ENCODE data around the gene TMEM178B.

The TMEM178B gene

DNA sequence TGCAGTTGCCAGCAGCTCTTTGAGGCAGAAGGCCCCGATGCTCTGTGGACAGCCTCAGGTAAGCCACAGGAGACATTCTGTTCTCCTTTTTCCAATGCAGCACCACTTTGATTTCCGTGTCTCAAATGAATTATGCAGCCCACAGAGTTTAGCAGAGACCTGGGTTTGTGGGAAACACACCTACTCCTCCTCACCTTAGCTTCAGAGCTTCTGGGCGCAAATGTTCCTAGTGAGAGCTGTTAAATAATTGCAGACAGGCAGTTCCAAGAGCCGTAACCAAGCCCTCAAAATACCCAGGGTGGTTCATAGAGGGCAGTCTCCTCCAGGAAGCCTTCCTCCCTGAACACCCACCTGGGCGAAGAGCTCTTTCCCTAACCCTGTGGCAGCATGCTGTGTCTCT, 408.1 kb downstream of the TMEM178B start:
- DNase-seq = no peak

DNA sequence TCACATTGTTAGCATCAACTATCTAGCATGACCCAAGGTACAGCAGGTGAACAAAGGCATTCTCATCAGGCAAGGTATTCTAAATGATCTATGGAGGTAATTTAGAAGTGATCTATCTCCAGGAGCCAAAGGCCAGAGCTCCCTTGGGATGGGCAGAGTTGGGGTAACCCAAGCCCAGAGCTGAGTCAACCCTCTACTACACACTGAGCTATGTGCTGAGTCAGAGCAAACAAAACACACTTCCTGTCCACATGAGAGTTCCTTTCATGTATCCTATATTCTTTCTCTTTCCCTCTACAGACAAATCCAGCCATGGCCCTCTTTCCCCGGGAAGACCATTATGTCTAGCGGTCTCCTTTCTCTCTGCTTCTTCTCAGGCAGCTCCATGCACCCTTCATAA, 409.2 kb downstream of the TMEM178B start:
- DNase-seq = no peak

DNA sequence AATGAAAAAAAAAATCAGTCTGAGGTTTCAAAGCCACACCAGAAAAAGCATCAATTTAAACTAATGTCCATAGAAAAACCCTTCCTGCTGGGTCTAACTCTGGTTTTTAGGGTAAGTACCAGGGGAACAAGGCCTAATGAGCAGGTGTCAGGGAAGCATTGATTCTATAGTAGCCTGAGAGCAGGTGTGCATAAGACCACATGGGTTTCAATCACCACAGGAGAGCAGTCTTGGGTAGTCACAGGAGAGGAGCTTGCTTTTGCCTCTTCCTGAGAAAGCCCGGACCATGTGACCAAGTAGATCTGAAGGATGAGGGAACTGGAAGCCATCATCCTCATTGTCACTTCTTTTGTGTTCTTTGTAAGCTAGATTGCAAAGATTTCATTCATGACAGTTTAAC, 411.0 kb downstream of the TMEM178B start:
- DNase-seq = no peak

DNA sequence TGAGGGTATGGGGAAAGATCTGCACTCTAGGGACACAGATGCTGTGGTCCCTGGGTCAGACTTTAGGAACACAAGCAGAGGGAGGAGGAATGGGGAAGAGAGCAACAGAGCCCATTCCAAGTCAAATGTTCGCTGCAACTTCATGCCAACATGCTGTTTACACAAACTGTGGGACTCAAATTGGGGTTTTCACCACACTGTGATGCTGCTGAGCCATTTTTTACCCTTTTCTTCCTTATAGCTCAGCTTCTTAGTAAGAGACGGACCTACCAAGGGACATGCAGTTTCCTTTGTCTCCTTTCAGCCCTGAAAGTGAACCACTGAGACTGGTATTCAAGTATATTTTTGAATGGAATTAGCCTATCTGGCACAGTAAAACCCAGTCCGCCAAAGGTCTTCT, 413.1 kb downstream of the TMEM178B start:
- DNase-seq = no peak

DNA sequence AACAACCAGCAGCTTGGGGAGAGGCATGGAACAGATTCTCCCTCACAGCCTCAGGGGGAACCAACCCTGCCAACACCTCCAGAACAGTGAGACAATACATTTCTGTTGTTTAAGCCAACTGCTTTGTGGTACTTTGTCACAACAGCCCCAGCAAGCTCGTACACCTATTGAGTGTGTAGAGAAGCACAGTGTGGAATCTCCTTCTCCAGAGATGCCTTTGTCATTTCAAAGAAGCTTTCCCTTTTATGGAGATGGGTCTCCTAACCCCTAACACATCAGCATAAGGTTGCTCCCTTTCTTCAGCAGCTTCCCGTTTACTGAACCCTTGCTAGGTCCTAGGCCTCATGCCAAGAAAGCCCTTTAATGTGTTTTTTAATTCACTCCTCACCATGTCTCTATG, 416.6 kb downstream of the TMEM178B start:
- no peak for DNase-seq

DNA sequence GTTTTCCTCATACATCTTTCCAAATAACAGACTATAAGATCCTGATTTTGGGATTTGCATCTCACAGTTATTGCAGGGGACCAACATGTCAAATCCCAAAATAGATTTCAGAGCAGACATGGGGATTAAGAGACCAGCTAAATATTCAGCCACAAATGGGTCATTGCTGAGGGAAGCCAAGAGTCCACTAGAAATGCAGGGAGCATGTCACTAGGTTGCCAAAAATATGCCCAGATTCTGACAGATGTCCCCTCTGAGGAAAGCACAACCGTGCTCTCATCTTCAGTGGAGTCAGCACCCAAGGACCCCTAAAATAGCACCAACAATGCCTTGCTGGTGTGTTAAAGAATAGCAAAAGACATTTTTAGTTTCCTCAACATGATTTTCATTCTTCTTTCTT, 421.2 kb downstream of the TMEM178B start:
- DNase-seq = no peak

DNA sequence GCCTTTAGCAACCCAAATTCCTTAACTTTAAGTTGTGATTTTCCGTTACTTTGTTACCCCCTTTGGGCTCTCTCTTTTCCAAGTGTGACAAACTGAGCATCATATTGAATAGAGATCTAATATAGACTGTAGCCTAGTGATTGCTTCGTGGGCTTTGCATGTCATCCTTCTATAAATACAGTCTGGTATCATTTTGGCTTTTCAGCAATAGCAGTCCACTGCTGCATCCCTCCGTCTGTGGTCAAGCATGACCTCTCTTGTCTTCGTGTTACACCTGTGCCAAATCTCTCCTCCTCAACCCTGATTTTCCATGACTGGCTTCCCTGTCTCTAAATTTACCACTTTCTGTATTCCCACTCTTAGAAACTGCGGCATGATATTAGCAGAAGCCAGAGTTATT, 423.5 kb downstream of the TMEM178B start:
- no peak for DNase-seq

DNA sequence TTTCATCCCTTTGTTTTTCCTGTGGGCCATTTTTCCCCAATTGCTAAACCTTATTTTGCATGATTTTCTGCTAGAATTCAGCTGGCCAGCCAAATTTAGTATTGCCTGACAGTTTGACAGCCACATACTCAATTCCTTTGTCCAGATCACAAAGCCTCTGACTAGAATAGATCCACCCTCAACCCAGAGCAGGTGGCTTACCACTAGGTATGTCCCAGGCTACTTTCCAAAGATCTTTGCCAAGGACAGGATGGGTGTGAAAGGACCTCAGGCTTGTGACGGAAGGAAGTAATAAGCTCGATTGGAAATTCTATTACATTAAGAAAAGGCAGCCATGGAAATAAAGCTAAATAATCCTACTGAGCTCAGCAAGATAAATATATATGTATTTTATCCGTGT, 426.7 kb downstream of the TMEM178B start:
- no peak for DNase-seq

DNA sequence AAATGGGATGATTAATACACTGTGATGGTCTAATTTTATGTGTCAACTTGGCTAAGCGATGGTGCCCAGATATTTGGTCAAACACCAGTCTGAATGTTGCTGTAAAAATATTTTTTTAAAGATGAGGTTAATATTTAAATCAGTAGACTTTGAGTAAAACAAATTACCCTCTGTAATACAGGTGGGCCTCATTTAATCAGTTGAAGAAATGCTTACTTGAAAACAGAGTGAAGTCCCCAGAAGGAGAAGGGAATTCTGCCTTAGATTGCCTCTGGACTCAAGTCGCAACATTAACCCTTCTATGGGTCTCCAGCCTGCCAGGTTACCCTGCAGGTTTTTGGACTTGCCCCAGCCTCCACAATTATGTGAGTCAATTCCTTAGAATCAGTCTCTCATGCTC, 427.6 kb downstream of the TMEM178B start:
- DNase-seq = no peak

DNA sequence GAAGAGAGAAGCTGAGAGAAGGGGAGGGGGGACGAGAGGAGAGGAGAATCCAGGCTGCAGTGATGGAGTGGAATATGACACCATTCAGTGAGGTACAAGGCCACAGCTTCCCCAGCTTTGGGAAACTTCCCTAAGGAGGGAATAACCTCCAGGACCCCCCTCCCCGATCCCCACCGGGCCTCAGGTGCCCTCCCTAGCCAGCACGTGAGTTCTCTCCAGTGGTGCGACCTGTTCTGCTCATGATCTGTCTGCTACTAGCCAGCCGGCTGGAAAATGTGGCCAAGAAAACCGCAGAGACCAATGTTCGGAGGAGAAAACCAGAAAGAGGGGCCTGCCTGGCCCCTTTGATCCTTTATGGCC, 437.4 kb downstream of the TMEM178B start:
- DNase-seq = no peak

DNA sequence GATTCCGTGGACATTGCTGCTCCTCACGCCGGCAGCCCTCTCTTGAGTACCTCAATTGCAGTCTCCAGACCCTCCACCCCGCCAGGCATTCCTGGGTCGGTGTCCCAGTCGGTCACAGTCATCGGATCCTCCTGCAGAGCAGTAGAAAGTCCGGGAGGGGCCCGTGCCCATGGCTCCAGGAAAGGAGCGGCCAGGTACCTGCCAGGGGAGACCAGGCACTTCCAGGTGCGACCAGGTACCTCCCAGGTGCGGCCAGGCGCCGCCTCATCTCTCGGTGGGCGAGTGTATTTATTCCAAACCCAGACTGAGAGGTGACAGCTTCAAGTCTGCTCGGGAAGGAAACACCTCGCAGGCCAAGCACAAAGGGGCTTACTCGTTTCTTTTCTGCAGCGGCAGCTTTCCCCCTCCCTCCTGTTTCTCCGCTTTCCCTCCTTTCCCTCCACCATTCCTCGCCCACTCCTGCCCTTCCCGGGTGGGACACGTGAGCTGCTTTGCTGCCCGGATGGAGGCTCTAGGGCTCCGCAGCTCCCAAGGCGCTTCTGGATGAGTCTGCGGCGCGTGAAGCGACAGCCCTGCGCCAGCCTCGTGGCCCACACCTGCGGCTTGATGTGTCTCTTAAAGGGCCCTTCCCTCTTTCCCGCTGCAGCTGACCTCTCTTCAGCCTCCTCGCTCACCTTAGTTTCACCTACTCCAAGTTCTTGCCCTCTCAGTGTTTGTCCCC, 438.0 kb downstream of the TMEM178B start:
- no peak for DNase-seq

DNA sequence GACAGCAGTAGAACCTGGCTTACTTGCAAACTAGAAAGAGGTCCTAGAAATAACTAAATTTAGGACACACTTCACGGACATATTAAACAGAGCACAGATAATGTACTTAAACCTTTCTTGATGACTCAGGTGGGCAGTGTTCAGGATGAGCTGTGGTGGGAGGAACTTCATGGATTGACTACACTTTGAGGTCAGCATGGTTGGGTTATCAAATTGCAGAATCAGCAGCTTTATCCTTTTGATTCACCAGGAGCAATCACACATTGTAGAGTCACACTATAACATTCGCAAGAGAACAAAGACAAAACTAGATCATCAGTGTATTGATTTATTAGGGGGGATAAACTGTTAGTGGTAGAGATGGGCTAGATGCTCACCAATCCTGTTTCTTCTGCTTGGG, 438.7 kb downstream of the TMEM178B start:
- DNase-seq = no peak

DNA sequence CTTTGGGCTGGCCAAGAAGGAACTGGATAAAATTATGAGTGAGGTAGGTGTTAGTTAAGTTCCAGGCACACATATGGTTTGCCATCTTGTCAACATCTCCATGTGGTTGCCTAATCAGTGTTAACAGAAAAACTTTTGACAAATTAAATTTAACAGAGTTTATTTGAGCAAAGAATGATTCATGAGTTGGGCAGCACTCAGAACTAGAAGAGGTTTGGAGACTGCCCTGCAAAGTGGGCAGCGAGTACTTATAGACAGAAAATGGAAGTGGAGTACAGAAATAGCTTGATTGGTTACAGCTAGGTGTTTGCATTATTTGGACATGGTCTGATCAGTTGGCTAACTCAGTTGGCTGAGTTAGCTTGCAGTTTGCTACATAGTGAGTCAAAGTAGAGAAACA, 439.9 kb downstream of the TMEM178B start:
- no peak for DNase-seq

DNA sequence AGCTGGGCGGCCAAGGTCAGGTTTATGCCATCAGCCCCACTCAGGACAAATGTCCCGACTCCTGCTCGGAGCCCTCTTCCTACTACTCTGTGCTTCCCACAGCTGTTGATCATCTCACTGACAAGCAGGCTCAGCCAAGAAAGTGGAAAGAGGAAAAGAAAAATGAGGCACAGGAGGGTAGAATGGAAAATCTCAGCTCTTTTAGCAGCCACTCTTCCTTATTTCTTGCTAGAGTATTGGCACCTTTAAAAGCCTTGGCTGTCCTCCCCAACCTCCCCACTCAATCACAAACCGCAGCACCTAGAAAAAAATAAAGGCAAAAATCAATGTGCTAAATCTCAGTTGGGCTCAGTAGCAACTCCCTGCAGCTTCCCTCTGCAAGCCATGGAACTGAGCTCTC, 442.1 kb downstream of the TMEM178B start:
- no peak for DNase-seq

DNA sequence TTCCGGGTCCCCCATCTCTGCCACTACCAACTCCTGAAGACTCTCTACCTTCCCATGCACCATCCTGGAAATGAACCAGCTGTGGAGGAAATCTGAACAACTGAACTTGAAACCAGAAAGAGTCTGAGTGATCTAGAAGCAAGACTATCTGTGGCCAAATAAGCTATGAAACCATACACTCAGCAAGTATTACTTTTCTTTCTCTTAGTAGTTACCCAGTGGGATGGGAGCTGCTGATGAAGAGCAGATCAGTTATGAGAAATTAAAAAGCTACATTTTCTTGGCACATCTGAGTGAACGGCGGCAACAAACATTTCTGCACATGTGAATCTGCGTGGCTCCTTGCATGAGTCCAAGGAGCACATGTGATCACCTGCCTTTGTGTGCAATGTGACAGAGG, 445.8 kb downstream of the TMEM178B start:
- DNase-seq = no peak

DNA sequence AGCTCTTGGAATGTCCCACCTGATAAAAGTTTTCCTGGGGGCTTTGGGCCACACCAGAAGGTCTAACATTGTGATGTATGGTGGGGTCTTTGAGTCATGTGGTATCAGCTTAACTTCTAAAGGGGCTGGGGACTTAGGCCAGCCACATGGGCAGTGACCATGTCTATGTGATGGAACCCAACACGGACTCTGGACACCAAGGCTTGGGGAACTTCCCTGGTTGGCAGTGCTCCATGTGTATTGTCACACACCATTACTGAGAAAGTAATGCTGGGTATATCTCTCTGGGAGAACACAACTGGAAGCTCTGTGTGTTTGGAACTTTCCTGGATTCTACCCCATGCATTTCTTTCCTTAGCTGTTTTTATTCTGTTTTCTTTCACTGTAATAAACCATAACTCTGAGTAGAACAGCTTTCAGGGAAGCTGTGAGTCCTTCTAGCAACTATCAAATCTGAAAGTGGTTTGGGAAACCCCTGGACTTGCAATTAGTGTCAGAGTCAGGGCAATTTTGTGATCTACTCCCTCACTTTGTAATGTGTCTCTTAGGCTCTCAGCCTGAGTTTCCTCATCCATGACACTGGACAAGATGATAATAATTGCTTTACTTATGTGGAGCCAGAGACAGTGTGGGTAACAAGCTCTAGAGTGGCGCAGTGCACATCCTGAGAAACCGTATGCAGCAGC, 448.9 kb downstream of the TMEM178B start:
- DNase-seq = no peak

DNA sequence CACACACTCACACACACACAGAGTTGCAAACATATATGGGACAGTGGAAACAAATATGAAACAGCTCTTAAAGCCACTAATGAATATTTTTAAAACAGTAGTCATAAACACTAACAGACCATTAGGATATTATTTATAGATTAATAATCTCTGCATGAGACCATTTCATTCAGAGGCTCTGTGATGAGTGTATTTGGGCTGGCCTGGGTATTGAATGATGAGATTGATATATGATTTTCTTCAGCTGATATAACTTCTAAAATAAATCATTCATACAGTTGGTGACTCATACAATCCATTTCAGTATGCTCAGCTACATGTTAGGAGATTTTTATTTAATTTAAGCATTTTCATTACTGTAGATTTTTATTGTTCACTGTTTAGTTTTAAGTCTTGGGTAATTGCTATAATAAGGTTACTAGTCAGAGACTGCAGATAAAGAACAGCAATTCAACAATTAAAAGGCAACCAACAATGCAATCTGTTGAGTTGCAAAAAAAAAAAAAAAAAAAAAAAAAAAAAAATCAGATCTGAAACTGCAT, 452.2 kb downstream of the TMEM178B start:
- no peak for DNase-seq

DNA sequence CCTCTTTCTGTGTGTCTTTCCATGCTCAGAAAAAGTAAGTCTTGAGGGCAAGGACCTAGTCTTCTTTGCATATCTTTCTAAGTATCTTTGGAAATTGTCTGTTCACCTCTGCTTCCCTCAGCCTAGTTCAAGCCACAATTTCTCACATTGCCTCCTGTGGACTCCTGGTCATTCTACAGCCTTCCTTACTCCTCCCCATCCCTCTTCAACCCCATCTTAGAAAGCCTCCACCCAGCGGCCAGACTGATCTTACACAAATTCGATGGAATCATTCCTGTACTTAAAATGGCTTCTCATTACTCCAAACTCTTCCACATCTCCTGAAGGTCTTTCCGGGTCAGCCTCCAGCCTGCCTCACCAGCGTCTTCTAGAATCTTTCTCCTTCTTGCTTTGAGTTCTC, 453.2 kb downstream of the TMEM178B start:
- no peak for DNase-seq

DNA sequence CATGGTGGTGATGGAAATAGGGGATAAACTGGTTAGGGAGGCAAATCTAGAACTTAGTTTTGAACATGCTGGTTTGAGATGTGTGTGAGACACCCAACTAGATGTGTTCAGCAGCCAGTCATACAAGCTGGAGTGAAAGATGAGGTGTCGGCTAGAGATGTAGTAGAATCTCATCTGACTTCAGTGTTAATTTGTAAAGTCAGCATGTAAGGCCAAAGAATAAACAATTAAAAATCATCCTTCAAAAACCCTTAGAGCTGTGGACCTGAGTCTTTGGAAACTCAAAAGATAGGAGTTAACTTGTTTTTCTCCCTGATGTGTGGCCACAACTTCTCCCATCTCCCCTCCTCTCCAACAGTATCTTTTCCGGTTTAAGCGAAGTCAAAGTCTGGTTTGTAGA, 454.5 kb downstream of the TMEM178B start:
- no peak for DNase-seq

Measured in hippocampal formation (tissue), 2 donors.